GM19351 (cell line): Measurements from ENCODE around the gene HGFAC.
"Not testable (repeated sequence)": the region's sequence is repeated elsewhere in the genome, so short reads cannot be mapped to it uniquely, and the experiment has no call there.

ENCODE experiments used
- ATAC-seq: cut with Tn5 transposase; IDR thresholded peaks from one replicate; pipeline ENCODE4 v1.9.1; 2021; ENCODE audit warnings: mild to moderate bottlenecking, moderate library complexity; ENCODE audit not compliant: unreplicated experiment

HGFAC gene

GRCh38 chr4:3459156-3459555 lies 17.4 kb downstream of the HGFAC start:
- not testable (repeated sequence) for ATAC-seq

GRCh38 chr4:3460926-3461325 lies 19.2 kb downstream of the HGFAC start:
- ATAC-seq = no peak

- peak; percentile 72 for ATAC-seq
These were observed 19.9 kb downstream of the HGFAC start for GRCh38 chr4:3461515-3462291.

- no peak for ATAC-seq
These were observed 20.6 kb downstream of the HGFAC start for GRCh38 chr4:3462321-3462789.

- no peak for ATAC-seq
These were observed 21.1 kb downstream of the HGFAC start, which contains the start of gene DOK7 for GRCh38 chr4:3462790-3463415. Gene DOK7, plus strand, starts transcription at chr4:3463306. Its CDS starts 70 bp downstream, at chr4:3463376.

- ATAC-seq = no peak
These were observed 22.0 kb downstream of the HGFAC start for GRCh38 chr4:3463556-3464348.

GRCh38 chr4:3464349-3464905 lies 22.7 kb downstream of the HGFAC start:
- ATAC-seq = no peak

- ATAC-seq = no peak
These were observed 23.3 kb downstream of the HGFAC start for GRCh38 chr4:3464911-3465697.

- no peak for ATAC-seq
These were observed 24.2 kb downstream of the HGFAC start for GRCh38 chr4:3465698-3466671.

- ATAC-seq = no peak
These were observed 25.2 kb downstream of the HGFAC start for GRCh38 chr4:3466691-3467600.

GRCh38 chr4:3467601-3468031 lies 25.8 kb downstream of the HGFAC start:
- no peak for ATAC-seq

GRCh38 chr4:3468154-3468553 lies 26.4 kb downstream of the HGFAC start:
- no peak for ATAC-seq

- ATAC-seq = no peak
These were observed 27.0 kb downstream of the HGFAC start for GRCh38 chr4:3468804-3469203.

- no peak for ATAC-seq
These were observed 27.8 kb downstream of the HGFAC start for GRCh38 chr4:3469386-3470243.

- no peak for ATAC-seq
These were observed 28.7 kb downstream of the HGFAC start for GRCh38 chr4:3470244-3471097.

- no peak for ATAC-seq
These were observed 29.5 kb downstream of the HGFAC start for GRCh38 chr4:3471098-3471760.
